KBM-7 (cell line): Measurements from ENCODE around the gene FAM53C.

ENCODE experiments used
- DNase-seq: peaks from one replicate; pipeline ENCODE4 v3.0.0-alpha.2; 2015
- in situ Hi-C: fragments of 300-500 bp; cut with MboI; formaldehyde crosslinking; loops from 2 replicates; pipeline ENCODE4 v1.14.3; 2020; ENCODE audit warnings: low sequenced_read_pairs, low pct_unique_long_range_greater_than_20kb, mixed read lengths

Gene FAM53C

GRCh38 chr5:138349852-138350562, 11.9 kb downstream of the FAM53C start:
- DNase-seq, result peak; percentile 31
- in situ Hi-C loops, result no loop called here

GRCh38 chr5:138350563-138350890, 12.5 kb downstream of the FAM53C start:
- in situ Hi-C loops, result no loop called here
- DNase-seq, result peak; percentile 28

- DNase-seq, result no peak
- in situ Hi-C loops, result no loop called here
These were observed 13.0 kb downstream of the FAM53C start for GRCh38 chr5:138351056-138351455.

- in situ Hi-C loops, result no loop called here
These were observed 13.5 kb downstream of the FAM53C start for GRCh38 chr5:138351517-138351916.

DNA sequence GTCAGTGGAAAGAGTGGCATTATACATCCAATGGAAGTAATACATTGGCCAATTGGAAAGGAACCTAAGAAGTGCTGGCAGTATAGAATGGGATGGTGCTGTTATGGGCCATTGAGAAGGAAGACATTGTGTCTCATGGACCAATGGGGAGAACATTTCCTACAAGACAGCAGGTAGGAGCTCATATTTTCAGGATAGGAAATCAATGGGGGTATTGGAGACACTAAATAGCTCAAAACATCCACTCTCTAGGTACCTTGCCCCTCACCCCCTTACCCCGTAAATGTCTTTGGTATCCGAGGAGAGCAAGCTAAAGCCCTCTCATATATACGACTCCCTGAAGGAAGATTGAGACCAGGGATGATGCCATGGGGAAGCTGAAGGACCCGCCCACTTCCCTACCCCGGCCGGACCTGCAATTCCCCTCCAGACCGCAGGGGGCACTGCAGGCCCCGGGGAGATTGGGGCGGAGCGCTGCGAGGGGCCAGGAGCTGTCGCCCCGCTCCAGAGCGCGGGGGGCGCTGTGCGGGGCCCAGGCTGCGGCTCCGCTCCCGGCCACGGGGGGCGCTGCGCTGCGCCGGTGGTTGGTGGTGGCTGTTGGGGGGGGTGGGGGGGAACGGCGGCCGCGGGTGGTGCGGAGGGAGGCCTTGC, 14.1 kb downstream of the FAM53C start, which contains the start of gene KDM3B:
TSS of gene KDM3B (plus strand) at position 615 of the 651 bp plus-strand sequence. CDS start 111 bp downstream, outside the sequence.
- peak; percentile 96 for DNase-seq
- in situ Hi-C loops, result no loop called here

More at GRCh38 chr5:138351517-138351916, 13.5 kb downstream of the FAM53C start:
- no peak for DNase-seq

DNA sequence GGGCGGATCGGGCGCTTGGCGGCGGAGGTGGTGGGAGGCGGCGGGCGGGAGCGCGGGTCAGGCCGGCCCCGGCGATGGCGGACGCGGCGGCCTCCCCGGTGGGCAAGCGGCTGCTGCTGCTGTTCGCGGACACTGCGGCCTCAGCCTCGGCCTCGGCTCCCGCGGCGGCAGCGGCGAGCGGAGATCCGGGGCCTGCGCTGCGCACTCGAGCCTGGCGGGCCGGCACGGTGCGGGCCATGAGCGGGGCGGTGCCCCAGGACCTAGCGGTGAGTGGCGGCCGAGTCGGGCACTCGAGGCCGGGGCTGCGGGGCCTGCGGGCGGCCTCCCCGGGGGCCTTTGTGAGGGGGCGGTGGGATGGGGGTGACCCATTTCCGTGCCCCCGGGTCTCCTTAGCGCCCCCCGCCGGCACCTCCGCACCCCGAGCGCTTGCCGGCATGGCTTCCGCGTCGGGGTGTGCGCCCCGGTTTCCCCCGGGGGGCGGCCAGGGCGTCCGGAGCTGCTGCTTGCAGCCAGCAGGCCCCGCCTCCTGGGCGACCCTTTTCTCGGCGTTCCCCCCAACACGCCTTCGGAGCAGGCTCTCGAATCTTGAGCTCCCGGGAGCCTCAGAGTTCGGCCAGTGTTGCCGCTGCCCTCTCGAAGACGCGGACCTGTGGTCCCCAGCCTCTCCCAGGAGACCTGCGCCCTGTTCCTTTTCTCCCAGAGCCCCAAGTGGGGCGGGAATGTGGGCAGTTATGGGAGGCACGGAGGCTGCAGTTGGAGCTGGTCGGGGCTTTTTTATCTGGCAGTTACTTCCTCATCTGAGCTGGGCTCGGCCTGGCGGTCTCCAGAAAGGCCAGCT, 14.9 kb downstream of the FAM53C start:
- peak; percentile 87 for DNase-seq
- in situ Hi-C loops, result no loop called here

DNA sequence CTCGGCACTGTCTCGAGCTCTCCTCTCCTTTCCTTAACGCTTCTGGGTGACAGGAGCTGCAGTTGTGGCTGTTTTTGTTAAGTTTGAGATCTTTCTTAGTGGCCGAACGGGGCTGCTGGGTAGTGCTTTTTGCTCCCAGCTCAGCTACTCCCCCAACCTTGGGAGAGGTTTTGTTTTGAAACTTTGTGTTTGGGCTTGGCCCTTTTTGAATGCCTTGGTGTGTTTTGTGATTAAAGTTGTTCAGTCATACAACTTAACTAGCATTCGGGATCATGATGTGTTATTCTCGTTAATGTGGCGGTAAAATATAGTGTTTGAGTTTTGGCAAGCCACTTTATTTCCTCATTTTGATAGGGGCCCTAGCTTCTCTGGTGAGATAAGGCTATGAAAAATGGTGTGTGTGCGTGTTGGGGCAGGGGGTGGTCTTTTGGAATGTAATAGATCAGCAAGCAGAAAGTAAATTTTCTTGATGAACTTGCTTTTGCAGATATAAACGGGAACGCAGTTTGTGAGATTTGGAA, 15.6 kb downstream of the FAM53C start:
- in situ Hi-C loops, result no loop called here

GRCh38 chr5:138354387-138354786, 16.3 kb downstream of the FAM53C start:
- DNase-seq, result no peak
- in situ Hi-C loops, result no loop called here

More for the DNA sequence above, 15.6 kb downstream of the FAM53C start:
- DNase-seq, result no peak

DNA sequence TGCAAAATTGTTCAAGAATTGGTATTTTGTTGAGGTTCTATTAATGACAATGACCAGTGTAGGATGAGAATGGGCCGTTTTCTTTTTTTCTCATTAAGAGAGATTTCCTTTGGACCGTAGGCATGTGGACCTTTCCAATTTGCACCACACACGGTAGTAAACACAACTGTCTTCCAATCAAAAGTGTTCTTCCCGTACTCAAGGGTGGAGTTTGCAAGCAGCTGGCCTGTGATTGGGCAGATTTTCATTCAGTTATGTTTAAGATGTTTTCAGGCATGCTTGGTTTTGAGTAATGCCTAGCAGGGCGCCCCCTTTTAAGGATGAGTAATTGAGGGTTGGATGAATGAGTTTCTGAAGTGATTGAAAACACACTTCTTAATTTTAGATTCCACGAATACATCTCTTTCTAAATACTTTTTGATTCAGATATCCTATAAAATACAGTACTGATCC, 16.9 kb downstream of the FAM53C start:
- DNase-seq, result peak; percentile 75
- in situ Hi-C loops, result no loop called here

GRCh38 chr5:138359621-138360020, 21.6 kb downstream of the FAM53C start:
- in situ Hi-C loops, result no loop called here
- DNase-seq, result no peak

- in situ Hi-C loops, result no loop called here
- DNase-seq, result no peak
These were observed 22.9 kb downstream of the FAM53C start for GRCh38 chr5:138360941-138361452.

DNA sequence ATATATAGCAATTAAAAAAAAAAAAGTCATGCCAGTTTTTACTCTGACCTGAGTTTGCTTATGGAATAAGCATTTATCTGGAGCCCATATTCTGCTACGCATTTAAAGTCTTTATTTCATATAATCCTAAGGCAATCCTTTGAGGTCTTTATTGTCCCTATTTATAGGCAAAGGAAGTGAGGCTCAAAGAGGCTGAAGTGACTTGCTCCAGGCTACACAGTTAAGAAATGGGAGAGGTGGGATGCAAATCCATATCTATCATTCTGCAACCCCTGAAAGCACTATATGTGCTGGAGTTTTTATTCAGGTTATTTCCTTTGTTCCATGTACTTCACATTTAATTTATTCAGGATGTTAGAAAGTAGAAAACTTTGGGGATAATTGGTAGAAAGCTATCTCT, 26.5 kb downstream of the FAM53C start:
- in situ Hi-C loops, result no loop called here
- DNase-seq, result no peak

- DNase-seq, result no peak
- in situ Hi-C loops, result no loop called here
These were observed 28.7 kb downstream of the FAM53C start for GRCh38 chr5:138366632-138367382.

DNA sequence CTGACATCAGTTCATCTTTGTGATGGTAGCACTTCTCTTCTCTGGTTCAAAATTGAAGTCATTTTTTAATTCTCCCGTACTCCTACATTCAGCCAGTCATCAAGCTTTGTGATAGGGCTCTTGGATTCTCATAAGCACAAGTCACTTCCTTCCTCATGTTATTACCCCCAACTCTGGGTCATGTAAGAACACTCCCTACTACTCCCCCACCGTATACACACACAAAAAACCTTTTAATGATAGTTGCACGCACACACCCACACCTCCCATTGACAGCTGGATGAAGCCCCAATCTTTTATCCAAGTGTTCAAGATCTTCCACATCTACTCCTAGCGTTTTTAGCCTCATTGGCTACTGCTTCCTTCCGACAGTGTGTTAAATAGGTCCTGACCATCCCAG, 31.2 kb downstream of the FAM53C start:
- in situ Hi-C loops, result no loop called here
- DNase-seq, result peak; percentile 82

- in situ Hi-C loops, result no loop called here
- peak; percentile 64 for DNase-seq
These were observed 31.6 kb downstream of the FAM53C start for GRCh38 chr5:138369706-138370105.

DNA sequence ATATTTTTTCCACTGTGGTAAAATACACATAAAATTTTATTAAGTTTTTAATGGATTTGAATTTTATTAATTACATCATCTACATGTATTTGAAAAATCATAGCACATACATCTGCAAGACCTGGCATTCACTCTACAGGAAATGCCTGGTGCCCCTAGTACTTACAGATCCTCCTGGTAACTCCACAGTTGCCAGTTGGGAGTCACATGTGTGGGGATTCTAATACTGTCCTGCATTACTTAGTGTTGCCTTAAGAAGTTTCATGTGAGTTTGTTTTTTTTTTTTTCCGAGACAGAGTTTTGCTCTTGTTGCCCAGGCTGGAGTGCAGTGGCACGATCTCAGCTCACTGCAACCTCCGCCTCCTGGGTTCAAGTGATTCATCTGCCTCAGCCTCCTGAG, 32.5 kb downstream of the FAM53C start:
- in situ Hi-C loops, result no loop called here
- no peak for DNase-seq

- in situ Hi-C loops, result no loop called here
- no peak for DNase-seq
These were observed 33.4 kb downstream of the FAM53C start for GRCh38 chr5:138371454-138371853.

DNA sequence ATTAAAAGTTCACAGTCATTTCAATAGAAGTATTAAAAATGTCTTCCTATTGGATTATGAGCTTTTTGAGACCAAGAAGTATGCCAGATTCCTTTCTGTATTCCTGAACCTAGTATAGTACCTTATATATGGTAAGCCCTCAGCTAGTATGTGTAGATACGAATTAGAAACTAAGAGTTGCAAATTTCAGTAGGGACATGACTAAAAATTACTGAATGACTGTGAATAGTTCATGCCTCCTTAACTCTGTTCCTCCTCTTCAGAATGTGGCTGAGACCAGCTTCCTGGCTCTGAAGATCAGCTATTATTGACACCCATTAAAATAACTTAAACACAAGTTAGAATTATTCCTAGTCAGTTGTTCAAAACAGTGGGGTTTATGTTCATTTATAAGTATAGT, 34.2 kb downstream of the FAM53C start:
- in situ Hi-C loops, result no loop called here
- DNase-seq, result no peak

GRCh38 chr5:138372653-138373052, 34.6 kb downstream of the FAM53C start:
- in situ Hi-C loops, result no loop called here
- DNase-seq, result no peak
